ENCODE data around the gene FZD8. TPM values are rescaled to one million over a fixed set of nuclear protein-coding genes. Genes with fewer than 3 reads are reported as not detected.

Gene FZD8
- total RNA-seq, 2 donors from 2014 or later, result 12.4 to 21.3 TPM

DNA sequence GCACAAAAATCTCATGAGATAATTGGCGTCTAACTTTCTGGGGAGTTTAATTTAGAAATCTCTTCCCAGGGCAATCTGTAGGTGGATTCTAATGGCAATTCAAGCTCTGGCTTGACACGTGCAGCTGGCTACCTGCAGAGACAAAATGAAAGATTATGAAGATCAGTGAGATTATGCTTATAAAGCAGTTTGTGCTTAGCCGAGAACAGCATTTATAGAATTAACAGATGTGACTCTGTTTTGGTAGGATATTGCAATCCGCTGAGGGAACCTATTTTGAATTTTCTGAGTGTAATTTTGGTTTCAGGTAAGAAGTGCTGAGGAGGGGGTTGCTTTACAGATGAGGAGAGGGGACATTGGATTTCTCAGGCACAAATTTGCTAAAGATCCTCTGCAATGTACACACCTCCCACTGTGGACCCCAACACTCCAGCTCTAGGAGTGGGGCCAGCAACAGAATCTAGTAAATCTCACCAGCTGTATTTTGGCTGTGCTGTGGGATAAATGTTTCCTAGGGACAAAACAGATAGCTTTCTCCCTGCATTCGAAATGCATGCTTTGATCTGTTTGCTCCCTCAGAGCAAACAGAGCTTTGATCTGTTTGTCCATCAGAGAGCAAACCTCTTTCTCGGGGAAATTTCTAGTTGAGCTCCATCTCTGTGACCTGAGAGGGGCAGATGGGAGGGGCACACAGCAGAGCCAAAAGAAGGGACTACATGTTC, 29.6 kb downstream of the FZD8 start:
- TF ChIP-seq CTCF (IDR thresholded peaks at IDR 0.05), result no peak
- no peaks in the 10 kb centered on the region for H3K36me3 ChIP-seq

GRCh38 chr10:35611750-35612149, 30.3 kb downstream of the FZD8 start:
- DNase-seq (ENCODE audit: low spot score) (no peak), ATAC-seq (ENCODE audit: insufficient number of reproducible peaks, low FRiP score, low read depth) (no peak)
- H3K27ac ChIP-seq, result no peak overlapping the region
- no peaks in the 10 kb centered on the region for H3K9me3 ChIP-seq
- peaks cover 4 to 10% of the 10 kb centered on the region in 2 donors for H3K4me1 ChIP-seq (ENCODE audit: control insufficient read depth in 1 of 2, low read depth in 2 of 2)
- no peaks in the 10 kb centered on the region for H3K36me3 ChIP-seq
- no peak overlapping the region for H3K4me3 ChIP-seq
- no peak for TF ChIP-seq CTCF (IDR thresholded peaks at IDR 0.05)
- no peaks in the 10 kb centered on the region for H3K27me3 ChIP-seq (replicated peaks; ENCODE audit: insufficient read depth)

More for the DNA sequence above, 29.6 kb downstream of the FZD8 start:
- Histone ChIP-seq H3K4me3 (no peak overlapping the region), H3K27me3 (replicated peaks; ENCODE audit: insufficient read depth) (no peaks in the 10 kb centered on the region), H3K4me1 (ENCODE audit: control insufficient read depth in 1 of 2, low read depth in 2 of 2) (peaks cover 4 to 10% of the 10 kb centered on the region in 2 donors), H3K27ac (no peak overlapping the region), H3K9me3 (no peaks in the 10 kb centered on the region)
- DNase-seq (ENCODE audit: low spot score) (no peak), ATAC-seq (ENCODE audit: insufficient number of reproducible peaks, low FRiP score, low read depth) (no peak)

DNA sequence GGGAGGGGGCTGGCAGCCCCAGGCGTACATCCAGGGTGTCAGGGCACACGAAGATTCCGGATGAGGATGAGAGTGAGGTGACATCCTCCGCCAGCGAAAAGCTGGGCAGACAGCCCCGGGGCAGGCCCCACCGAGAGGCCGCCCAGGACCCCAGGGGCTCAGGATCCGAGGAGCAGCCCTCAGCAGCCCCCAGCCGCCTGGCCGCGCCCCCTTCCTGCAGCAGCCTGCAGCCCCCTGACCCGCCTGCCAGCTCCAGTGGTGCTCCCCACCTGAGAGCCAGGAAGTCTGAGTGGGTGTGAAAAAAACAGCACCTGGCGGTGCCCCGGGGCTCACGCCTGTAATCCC, 33.8 kb downstream of the FZD8 start:
- peaks cover 4 to 10% of the 10 kb centered on the region in 2 donors for H3K4me1 ChIP-seq (ENCODE audit: control insufficient read depth in 1 of 2, low read depth in 2 of 2)
- no peak for TF ChIP-seq CTCF (IDR thresholded peaks at IDR 0.05)
- H3K9me3 ChIP-seq, result no peaks in the 10 kb centered on the region
- no peak for DNase-seq (ENCODE audit: low spot score)
- no peaks in the 10 kb centered on the region for H3K27me3 ChIP-seq (replicated peaks; ENCODE audit: insufficient read depth)
- no peak for ATAC-seq (ENCODE audit: insufficient number of reproducible peaks, low FRiP score, low read depth)
- H3K4me3 ChIP-seq, result peak overlapping the region; percentile 69
- H3K27ac ChIP-seq, result no peak overlapping the region
- no peaks in the 10 kb centered on the region for H3K36me3 ChIP-seq

DNA sequence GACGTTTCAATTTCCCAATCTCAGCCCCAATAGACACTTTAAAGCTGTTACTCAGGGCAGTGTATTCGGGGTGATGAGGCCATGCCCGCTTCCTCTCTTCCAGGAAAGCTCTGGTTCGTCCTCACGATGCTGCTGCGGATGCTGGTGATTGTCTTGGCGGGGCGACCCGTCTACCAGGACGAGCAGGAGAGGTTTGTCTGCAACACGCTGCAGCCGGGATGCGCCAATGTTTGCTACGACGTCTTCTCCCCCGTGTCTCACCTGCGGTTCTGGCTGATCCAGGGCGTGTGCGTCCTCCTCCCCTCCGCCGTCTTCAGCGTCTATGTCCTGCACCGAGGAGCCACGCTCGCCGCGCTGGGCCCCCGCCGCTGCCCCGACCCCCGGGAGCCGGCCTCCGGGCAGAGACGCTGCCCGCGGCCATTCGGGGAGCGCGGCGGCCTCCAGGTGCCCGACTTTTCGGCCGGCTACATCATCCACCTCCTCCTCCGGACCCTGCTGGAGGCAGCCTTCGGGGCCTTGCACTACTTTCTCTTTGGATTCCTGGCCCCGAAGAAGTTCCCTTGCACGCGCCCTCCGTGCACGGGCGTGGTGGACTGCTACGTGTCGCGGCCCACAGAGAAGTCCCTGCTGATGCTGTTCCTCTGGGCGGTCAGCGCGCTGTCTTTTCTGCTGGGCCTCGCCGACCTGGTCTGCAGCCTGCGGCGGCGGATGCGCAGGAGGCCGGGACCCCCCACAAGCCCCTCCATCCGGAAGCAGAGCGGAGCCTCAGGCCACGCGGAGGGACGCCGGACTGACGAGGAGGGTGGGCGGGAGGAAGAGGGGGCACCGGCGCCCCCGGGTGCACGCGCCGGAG, 34.4 kb downstream of the FZD8 start:
- DNase-seq (ENCODE audit: low spot score), result no peak
- ATAC-seq (ENCODE audit: insufficient number of reproducible peaks, low FRiP score, low read depth), result no peak
- Histone ChIP-seq H3K27ac (no peak overlapping the region), H3K9me3 (no peaks in the 10 kb centered on the region), H3K4me1 (ENCODE audit: control insufficient read depth in 1 of 2, low read depth in 2 of 2) (peaks cover 4 to 10% of the 10 kb centered on the region in 2 donors), H3K27me3 (replicated peaks; ENCODE audit: insufficient read depth) (no peaks in the 10 kb centered on the region), H3K4me3 (peak overlapping the region; percentile 69), H3K36me3 (no peaks in the 10 kb centered on the region)
- TF ChIP-seq CTCF (IDR thresholded peaks at IDR 0.05), result no peak

DNA sequence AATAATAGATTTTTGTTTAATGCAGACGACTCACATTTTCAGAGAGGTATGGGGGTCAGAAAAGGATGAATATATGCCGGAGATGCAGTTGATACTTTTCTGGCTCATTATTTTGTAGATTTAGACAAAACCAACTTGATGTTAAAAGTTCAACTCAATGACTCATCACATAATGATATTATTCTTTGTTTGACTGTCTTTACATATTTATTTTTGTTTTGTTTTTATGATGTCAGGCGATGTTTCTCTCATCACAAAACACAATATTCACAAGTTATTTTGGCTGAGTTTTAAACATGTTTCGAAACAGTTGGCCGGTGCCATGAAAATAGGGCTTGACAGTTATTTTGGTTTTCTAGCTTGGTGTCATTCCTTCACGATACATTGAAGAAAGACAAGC, 35.7 kb downstream of the FZD8 start:
- ATAC-seq (ENCODE audit: insufficient number of reproducible peaks, low FRiP score, low read depth) (no peak), DNase-seq (ENCODE audit: low spot score) (no peak)
- Histone ChIP-seq H3K27ac (no peak overlapping the region), H3K36me3 (no peaks in the 10 kb centered on the region), H3K4me3 (no peak overlapping the region), H3K27me3 (replicated peaks; ENCODE audit: insufficient read depth) (no peaks in the 10 kb centered on the region), H3K9me3 (no peaks in the 10 kb centered on the region), H3K4me1 (ENCODE audit: control insufficient read depth in 1 of 2, low read depth in 2 of 2) (peaks cover 4 to 10% of the 10 kb centered on the region in 2 donors)
- TF ChIP-seq CTCF (IDR thresholded peaks at IDR 0.05), result no peak

All from thoracic aorta (tissue), 2 donors.